Upper lobe of right lung (tissue), 1 donor: Measurements from ENCODE around the gene SDC4. TPM values are rescaled to one million over a fixed set of nuclear protein-coding genes. Genes with fewer than 3 reads are reported as not detected.

Source experiments
- ATAC-seq: fragments of 200-7000 bp; cut with Tn5 transposase; one replicate; pipeline ENCODE4 v1.9.1; 2020; ENCODE audit warnings: mild to moderate bottlenecking, moderate library complexity
- DNase-seq: peaks from one replicate; pipeline ENCODE4 v3.0.0-alpha.2; 2020
- H3K27ac ChIP-seq: fragments of 200-600 bp; one replicate; pipeline ENCODE4 v1.8.0; 2022
- H3K27me3 ChIP-seq: fragments of 200-600 bp; one replicate; pipeline ENCODE4 v1.8.0; 2022; ENCODE audit warnings: mild to moderate bottlenecking
- H3K36me3 ChIP-seq: fragments of 200-600 bp; one replicate; pipeline ENCODE4 v1.8.0; 2022
- H3K4me1 ChIP-seq: fragments of 200-600 bp; one replicate; pipeline ENCODE4 v1.8.0; 2022
- H3K4me3 ChIP-seq: fragments of 200-600 bp; one replicate; pipeline ENCODE4 v1.8.0; 2022; ENCODE audit warnings: mild to moderate bottlenecking
- H3K9me3 ChIP-seq: fragments of 200-600 bp; one replicate; pipeline ENCODE4 v1.8.0; 2022
- CTCF ChIP-seq: fragments of 200-600 bp; IDR thresholded peaks from one replicate; pipeline ENCODE4 v1.8.0; 2022; ENCODE audit warnings: antibody characterized with exemption
- intact Hi-C: fragments of 100-400 bp; cut with DNase I; formaldehyde crosslinking; loops from one replicate; pipeline ENCODE4 v1.11.0; 2022
- total RNA-seq: library from RNA; stranded (reverse); fragmentation: NEBNext Ultra II Directional; extraction: Animal tissue kit (Norgen Biotek cat#: 25700); gene quantifications from one replicate; pipeline ENCODE4 v1.2.1, GENCODE V29; 2021
- donor health status: DM: no; HTN: yes; CAD: no; lungs with severe emphysema.

Gene SDC4
- total RNA-seq, 1 donor from 2014 or later, result 345 TPM

GRCh38 chr20:45340236-45340847 is 7.9 kb downstream of the SDC4 start:
- TF ChIP-seq CTCF, result no peak
- Histone ChIP-seq H3K4me1 (peaks cover 84% of the 10 kb centered on the region), H3K36me3 (peaks cover 33% of the 10 kb centered on the region), H3K9me3 (no peaks in the 10 kb centered on the region), H3K27ac (peak overlapping the region; percentile 86), H3K4me3 (no peak overlapping the region), H3K27me3 (no peaks in the 10 kb centered on the region)
- intact Hi-C loops, result no loop called here
- DNase-seq (no peak), ATAC-seq (peak; percentile 11)

GRCh38 chr20:45339799-45340198 is 8.4 kb downstream of the SDC4 start:
- Histone ChIP-seq H3K9me3 (no peaks in the 10 kb centered on the region), H3K4me1 (peaks cover 79% of the 10 kb centered on the region), H3K27me3 (no peaks in the 10 kb centered on the region), H3K27ac (peak overlapping the region; percentile 66), H3K36me3 (peaks cover 36% of the 10 kb centered on the region), H3K4me3 (no peak overlapping the region)
- no peak for DNase-seq
- intact Hi-C loops, result no loop called here
- TF ChIP-seq CTCF, result no peak
- no peak for ATAC-seq

- Histone ChIP-seq H3K4me3 (no peak overlapping the region), H3K4me1 (peaks cover 72% of the 10 kb centered on the region)
- intact Hi-C loops, result no loop called here
Observed at GRCh38 chr20:45339084-45339483, 9.1 kb downstream of the SDC4 start.

GRCh38 chr20:45338121-45339030 is 9.8 kb downstream of the SDC4 start:
- no peak for TF ChIP-seq CTCF
- Histone ChIP-seq H3K4me1 (peaks cover 65% of the 10 kb centered on the region), H3K27me3 (no peaks in the 10 kb centered on the region), H3K27ac (peak overlapping the region; percentile 66), H3K4me3 (no peak overlapping the region), H3K9me3 (no peaks in the 10 kb centered on the region), H3K36me3 (peaks cover 47% of the 10 kb centered on the region)
- DNase-seq (no peak), ATAC-seq (no peak)
- intact Hi-C loops, result no loop called here

More at GRCh38 chr20:45339084-45339483, 9.1 kb downstream of the SDC4 start:
- Histone ChIP-seq H3K27me3 (no peaks in the 10 kb centered on the region), H3K27ac (peak overlapping the region; percentile 66), H3K36me3 (peaks cover 40% of the 10 kb centered on the region), H3K9me3 (no peaks in the 10 kb centered on the region)
- ATAC-seq (no peak), DNase-seq (no peak)
- no peak for TF ChIP-seq CTCF

GRCh38 chr20:45337367-45338120 is 10.7 kb downstream of the SDC4 start:
- H3K4me3 ChIP-seq, result no peak overlapping the region
- ATAC-seq, result peak; percentile 58
- peaks cover 56% of the 10 kb centered on the region for H3K36me3 ChIP-seq
- H3K27ac ChIP-seq, result peak overlapping the region; percentile 66
- H3K4me1 ChIP-seq, result peaks cover 56% of the 10 kb centered on the region
- H3K9me3 ChIP-seq, result no peaks in the 10 kb centered on the region
- no peaks in the 10 kb centered on the region for H3K27me3 ChIP-seq
- DNase-seq, result peak; percentile 83
- TF ChIP-seq CTCF, result no peak
- intact Hi-C loops, result no loop called here
